Dermis blood vessel endothelial cell (primary cell): ENCODE data around the gene MCF2L2. TPM values are rescaled to one million over a fixed set of nuclear protein-coding genes. Genes with fewer than 3 reads are reported as not detected.
A peak's percentile ranks its signal among the peaks of the same experiment; 100 is the strongest.

Experiments
- DNase-seq: peaks from one replicate; pipeline ENCODE4 v3.0.0; 2010
- total RNA-seq: library from RNA; depleted of rRNA; stranded (reverse); fragments of >200 nt; gene quantifications from 2 replicates; pipeline ENCODE4 v1.2.3, GENCODE V29; 2014

MCF2L2 gene
- total RNA-seq, 1 donor from 2014 or later = 0.34 TPM

- peak; percentile 23 for DNase-seq
These were observed 269.1 kb downstream of the MCF2L2 start for GRCh38 chr3:183159333-183159732.

GRCh38 chr3:183158551-183159006 is 269.8 kb downstream of the MCF2L2 start:
- peak; percentile 74 for DNase-seq

GRCh38 chr3:183158113-183158512 is 270.3 kb downstream of the MCF2L2 start:
- DNase-seq = no peak

- DNase-seq = no peak
These were observed 272.2 kb downstream of the MCF2L2 start for GRCh38 chr3:183156266-183156665.

- DNase-seq = no peak
These were observed 272.9 kb downstream of the MCF2L2 start for GRCh38 chr3:183155499-183155898.

- no peak for DNase-seq
These were observed 275.0 kb downstream of the MCF2L2 start for GRCh38 chr3:183153210-183153950.

GRCh38 chr3:183151821-183152351 is 276.5 kb downstream of the MCF2L2 start:
- DNase-seq = no peak

- no peak for DNase-seq
These were observed 277.3 kb downstream of the MCF2L2 start for GRCh38 chr3:183151086-183151485.

GRCh38 chr3:183149915-183150750 is 278.3 kb downstream of the MCF2L2 start:
- DNase-seq = no peak

GRCh38 chr3:183148056-183148455 is 280.4 kb downstream of the MCF2L2 start:
- DNase-seq = no peak

- no peak for DNase-seq
These were observed 284.1 kb downstream of the MCF2L2 start for GRCh38 chr3:183144363-183144762.

- DNase-seq = no peak
These were observed 286.2 kb downstream of the MCF2L2 start for GRCh38 chr3:183142199-183142598.

GRCh38 chr3:183134844-183135243 is 293.6 kb downstream of the MCF2L2 start:
- DNase-seq = no peak

GRCh38 chr3:183132409-183132808 is 296.0 kb downstream of the MCF2L2 start:
- peak; percentile 21 for DNase-seq

GRCh38 chr3:183131735-183132134 is 296.7 kb downstream of the MCF2L2 start:
- DNase-seq = peak; percentile 92

- DNase-seq = peak; percentile 40
These were observed 297.2 kb downstream of the MCF2L2 start for GRCh38 chr3:183131186-183131725.

GRCh38 chr3:183129243-183129642 is 299.2 kb downstream of the MCF2L2 start:
- DNase-seq = no peak

GRCh38 chr3:183128709-183129108 is 299.7 kb downstream of the MCF2L2 start:
- no peak for DNase-seq

Other genes with a start within 250 kb of the MCF2L2 start
- gene B3GNT5, start 175.4 kb downstream of the MCF2L2 start, total RNA-seq = 31.0 and 40.3 TPM in 2 replicates
- 5.1 and 8.2 TPM in 2 replicates for gene KLHL6, start 127.1 kb upstream of the MCF2L2 start, total RNA-seq
- 102 and 139 TPM in 2 replicates for gene KLHL24, start 207.0 kb upstream of the MCF2L2 start, total RNA-seq